Germinal center (tissue), 1 donor: Measurements from ENCODE around the gene ZNF552.
"Not testable (repeated sequence)": the region's sequence is repeated elsewhere in the genome, so short reads cannot be mapped to it uniquely, and the experiment has no call there.

Experiments used
- DNase-seq: peaks from one replicate; pipeline ENCODE4 v3.0.0; 2012; ENCODE audit warnings: mixed read lengths, low spot score

The ZNF552 gene

GRCh38 chr19:57818378-57818777 lies 3.7 kb upstream of the ZNF552 start:
- no peak for DNase-seq

GRCh38 chr19:57817976-57818375 lies 3.3 kb upstream of the ZNF552 start:
- no peak for DNase-seq

- no peak for DNase-seq
Measured at GRCh38 chr19:57816652-57817051, 1.9 kb upstream of the ZNF552 start.

GRCh38 chr19:57815247-57816075 lies 748 bp upstream of the ZNF552 start:
- DNase-seq, result no peak

GRCh38 chr19:57813919-57814504 lies 701 bp downstream of the ZNF552 start:
- no peak for DNase-seq

- DNase-seq, result not testable (repeated sequence)
Measured at GRCh38 chr19:57812975-57813820, 1.5 kb downstream of the ZNF552 start.

- peak; percentile 6 for DNase-seq
Measured at GRCh38 chr19:57812226-57812625, 2.5 kb downstream of the ZNF552 start.

GRCh38 chr19:57810410-57811295 lies 4.1 kb downstream of the ZNF552 start:
- not testable (repeated sequence) for DNase-seq

- no peak for DNase-seq
Measured at GRCh38 chr19:57807541-57807940, 7.2 kb downstream of the ZNF552 start.

GRCh38 chr19:57803594-57804325 lies 11.0 kb downstream of the ZNF552 start:
- DNase-seq, result no peak

GRCh38 chr19:57803265-57803593 lies 11.5 kb downstream of the ZNF552 start:
- DNase-seq, result no peak

GRCh38 chr19:57802269-57802668 lies 12.4 kb downstream of the ZNF552 start:
- peak; percentile 54 for DNase-seq

GRCh38 chr19:57800696-57801095 lies 14.0 kb downstream of the ZNF552 start:
- DNase-seq, result no peak

- DNase-seq, result not testable (repeated sequence)
Measured at GRCh38 chr19:57796580-57796979, 18.1 kb downstream of the ZNF552 start.

- DNase-seq, result no peak
Measured at GRCh38 chr19:57789288-57789687, 25.4 kb downstream of the ZNF552 start.

- DNase-seq, result no peak
Measured at GRCh38 chr19:57788114-57788692, 26.5 kb downstream of the ZNF552 start.

GRCh38 chr19:57786906-57787305 lies 27.8 kb downstream of the ZNF552 start:
- no peak for DNase-seq

GRCh38 chr19:57786286-57786685 lies 28.4 kb downstream of the ZNF552 start:
- no peak for DNase-seq

- DNase-seq, result no peak
Measured at GRCh38 chr19:57779220-57779845, 35.4 kb downstream of the ZNF552 start.

GRCh38 chr19:57778336-57778735 lies 36.4 kb downstream of the ZNF552 start:
- no peak for DNase-seq
